Activated T-helper 17 cell treated with anti-CD3 and anti-CD28 coated beads, Interleukin-2, amount 50 U/mL, for 72 hours (primary cell): ENCODE data around the gene AVPR2. TPM values are rescaled to one million over a fixed set of nuclear protein-coding genes. Genes with fewer than 3 reads are reported as not detected.

ENCODE experiments used
- ATAC-seq: fragments of 150-1000 bp; cut with Tn5 transposase; replicated peaks from 2 replicates; pipeline ENCODE4 v1.10.0; 2021; ENCODE audit warnings: mild to moderate bottlenecking, moderate library complexity
- H3K27ac Mint-ChIP-seq: one replicate; pipeline ENCODE4 v1.8.0; 2022; ENCODE audit warnings: mixed read lengths
- H3K27me3 Mint-ChIP-seq: one replicate; pipeline ENCODE4 v1.8.0; 2022; ENCODE audit warnings: mixed read lengths
- H3K36me3 Mint-ChIP-seq: one replicate; pipeline ENCODE4 v1.8.0; 2022; ENCODE audit warnings: low read depth, mild to moderate bottlenecking, mixed read lengths
- H3K4me1 Mint-ChIP-seq: one replicate; pipeline ENCODE4 v1.8.0; 2022; ENCODE audit warnings: mixed read lengths
- H3K4me3 Mint-ChIP-seq: one replicate; pipeline ENCODE4 v1.8.0; 2022; ENCODE audit warnings: mild to moderate bottlenecking, mixed read lengths
- H3K9me3 Mint-ChIP-seq: one replicate; pipeline ENCODE4 v1.8.0; 2022; ENCODE audit warnings: mixed read lengths
- total RNA-seq, 2 donors: library from RNA; stranded (reverse); gene quantifications; one replicate each; pipeline ENCODE4 v1.2.3, GENCODE V29; 2022

Gene AVPR2
- total RNA-seq, 2 donors from 2014 or later, result 0.32 TPM; not detected in 1

DNA sequence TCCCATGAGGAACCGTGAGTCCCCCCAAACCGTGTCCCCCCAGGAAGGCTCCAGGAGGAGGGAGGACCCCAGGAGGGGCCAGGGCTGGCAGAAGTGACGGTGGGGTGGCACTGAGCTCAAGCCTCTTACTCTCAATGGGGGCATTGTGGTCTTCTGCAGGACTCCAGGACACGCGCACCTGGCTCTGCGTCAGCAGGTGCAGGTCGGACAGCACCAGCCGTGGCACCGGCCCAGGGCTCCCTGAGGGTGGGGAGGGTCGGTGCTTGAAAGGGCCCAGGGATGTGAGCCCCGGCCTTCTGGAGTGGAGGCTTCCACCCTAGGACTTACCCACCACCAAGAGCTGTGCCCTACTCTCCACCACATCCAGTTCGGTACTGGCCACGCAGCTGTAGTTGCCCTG, 36.8 kb upstream of the AVPR2 start:
- Mint-ChIP-seq H3K27ac (no peak overlapping the region), H3K9me3 (no peaks in the 10 kb centered on the region), H3K27me3 (no peaks in the 10 kb centered on the region), H3K36me3 (no peaks in the 10 kb centered on the region), H3K4me1 (no peaks in the 10 kb centered on the region), H3K4me3 (no peak overlapping the region)
- no peak for ATAC-seq

DNA sequence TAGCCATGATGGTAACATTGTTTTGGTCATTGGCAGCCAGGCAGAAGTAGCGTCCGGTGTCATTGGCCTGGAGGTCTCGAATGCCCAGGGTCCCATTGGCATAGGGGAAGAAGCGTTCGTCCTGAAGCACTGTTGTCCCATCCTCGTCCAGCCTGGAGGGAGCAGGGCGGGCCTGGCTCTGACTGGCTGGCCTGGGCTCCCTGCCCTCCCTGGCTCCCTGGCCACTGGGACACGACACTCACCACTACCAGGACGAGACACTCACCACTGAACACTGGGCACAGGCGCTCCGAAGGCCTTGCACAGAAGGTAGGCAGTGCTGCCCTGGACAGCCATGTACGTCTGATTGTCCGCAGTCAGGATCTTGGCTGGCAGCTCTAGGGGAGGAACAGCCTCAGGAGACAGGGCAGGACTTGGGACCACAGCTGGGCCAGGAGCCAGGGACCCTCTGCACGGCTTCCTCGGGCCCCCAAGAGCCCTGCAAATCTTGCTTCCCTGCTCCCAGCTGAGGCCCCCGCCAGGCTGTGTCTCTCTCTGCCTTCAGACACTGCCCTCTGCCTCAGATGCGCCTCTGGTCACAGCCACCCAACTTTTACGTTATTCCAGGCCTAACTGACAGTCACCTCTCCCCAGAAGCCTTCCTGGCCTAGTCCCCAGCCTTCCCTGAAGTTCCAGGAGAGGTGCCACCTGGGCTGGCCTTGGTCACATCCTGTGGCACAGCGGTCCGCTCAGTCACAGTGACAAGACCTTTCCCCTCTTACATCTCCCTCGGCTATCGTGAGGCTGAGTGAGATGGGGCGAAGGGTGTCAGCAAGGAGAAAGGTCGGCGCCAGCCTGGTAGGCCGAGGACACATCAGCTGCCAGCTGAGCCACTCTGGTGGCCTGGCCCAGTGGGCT, 35.6 kb upstream of the AVPR2 start:
- H3K9me3 Mint-ChIP-seq, result no peaks in the 10 kb centered on the region
- no peaks in the 10 kb centered on the region for H3K36me3 Mint-ChIP-seq
- H3K27me3 Mint-ChIP-seq, result no peaks in the 10 kb centered on the region
- H3K27ac Mint-ChIP-seq, result no peak overlapping the region
- no peak for ATAC-seq
- no peaks in the 10 kb centered on the region for H3K4me1 Mint-ChIP-seq
- no peak overlapping the region for H3K4me3 Mint-ChIP-seq

DNA sequence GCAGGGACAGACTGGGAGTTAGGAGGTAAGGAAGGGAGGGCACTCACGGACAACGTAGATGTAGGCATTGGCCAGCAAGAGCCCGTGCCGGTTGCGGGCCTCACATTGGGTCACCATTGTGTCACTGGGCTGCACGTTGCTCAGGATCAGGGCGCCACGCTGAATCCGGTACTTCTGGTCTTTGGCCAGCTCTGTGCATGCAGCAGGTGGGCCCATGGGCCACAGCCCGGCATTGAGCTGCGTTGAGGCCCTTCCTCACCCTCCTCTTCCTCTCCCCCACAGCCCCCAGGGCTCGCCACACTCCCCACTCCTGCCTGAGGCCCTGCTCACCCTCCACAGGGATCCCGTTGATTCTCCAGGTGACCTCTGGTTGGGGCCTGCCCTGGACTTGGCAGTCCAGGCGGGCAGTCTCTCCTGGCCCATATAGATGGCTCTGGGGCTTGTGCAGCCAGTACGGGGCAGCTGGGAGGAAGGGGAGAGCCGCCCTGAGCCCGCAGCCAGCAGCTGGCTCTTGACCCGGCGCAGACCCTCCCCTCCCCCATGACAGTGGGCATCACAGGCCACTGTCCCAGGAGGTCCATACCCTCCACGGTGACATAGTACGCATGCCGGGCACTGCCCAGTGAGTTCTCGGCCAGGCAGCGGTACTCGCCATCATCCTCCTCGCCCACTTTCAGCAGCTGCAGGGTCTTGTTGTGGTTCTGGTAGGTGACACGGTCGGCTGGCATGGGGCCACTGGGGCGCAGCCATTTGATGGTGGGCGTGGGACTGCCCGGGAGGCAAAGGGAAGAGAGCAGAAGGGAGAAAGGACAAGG, 34.8 kb upstream of the AVPR2 start:
- no peak overlapping the region for H3K27ac Mint-ChIP-seq
- no peak for ATAC-seq
- H3K36me3 Mint-ChIP-seq, result no peaks in the 10 kb centered on the region
- no peak overlapping the region for H3K4me3 Mint-ChIP-seq
- no peaks in the 10 kb centered on the region for H3K9me3 Mint-ChIP-seq
- H3K27me3 Mint-ChIP-seq, result no peaks in the 10 kb centered on the region
- no peaks in the 10 kb centered on the region for H3K4me1 Mint-ChIP-seq

DNA sequence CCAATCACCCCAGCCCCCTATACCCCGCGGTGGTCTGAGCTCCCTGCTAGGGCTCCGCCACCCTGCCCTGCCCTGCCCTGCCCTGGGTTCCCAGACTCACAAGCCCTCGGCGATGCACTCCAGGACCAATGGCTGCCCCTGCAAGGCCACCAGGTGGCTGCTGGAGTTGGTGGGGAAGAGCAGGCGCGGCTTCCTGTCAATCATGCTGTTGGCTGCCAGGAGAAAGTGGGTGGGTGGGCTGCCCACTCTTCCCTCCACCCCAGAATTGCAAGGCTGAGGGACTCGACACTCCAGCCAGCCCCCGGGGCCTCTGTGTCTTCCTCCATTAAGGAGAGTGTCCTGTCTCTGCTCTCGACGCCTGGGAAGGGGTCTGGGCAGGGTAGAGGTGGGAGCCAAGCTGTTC, 34.2 kb upstream of the AVPR2 start:
- Mint-ChIP-seq H3K9me3 (no peaks in the 10 kb centered on the region), H3K4me3 (no peak overlapping the region), H3K27me3 (no peaks in the 10 kb centered on the region), H3K27ac (no peak overlapping the region), H3K36me3 (no peaks in the 10 kb centered on the region), H3K4me1 (no peaks in the 10 kb centered on the region)
- no peak for ATAC-seq

DNA sequence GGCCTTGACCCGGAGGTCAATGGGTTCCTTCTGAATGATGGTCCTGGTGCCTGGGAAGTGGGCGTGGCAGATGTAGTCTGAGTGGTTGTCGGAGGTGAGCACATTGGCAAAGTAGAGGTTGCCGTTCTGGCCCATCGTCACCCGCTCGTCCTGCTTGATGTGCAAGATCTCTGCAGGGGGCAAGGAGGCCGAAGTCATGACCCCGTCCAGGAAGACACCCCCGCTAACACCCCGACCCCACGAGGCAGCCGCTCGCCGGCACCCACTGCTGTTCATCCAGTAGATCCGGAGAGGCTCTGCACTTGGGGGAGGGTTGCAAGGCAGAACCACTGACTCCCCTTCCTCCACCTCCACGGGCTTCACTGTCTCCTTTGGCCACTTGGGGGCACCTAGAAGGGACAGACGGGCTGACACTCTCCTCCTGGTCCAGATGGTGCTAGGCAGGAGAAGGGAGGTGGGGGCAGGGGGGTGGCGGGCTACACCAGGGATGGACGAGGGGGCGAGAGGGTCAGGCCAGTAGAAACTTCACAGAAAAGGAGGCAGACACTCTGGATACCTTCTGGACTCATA, 33.6 kb upstream of the AVPR2 start:
- H3K27ac Mint-ChIP-seq, result no peak overlapping the region
- no peaks in the 10 kb centered on the region for H3K27me3 Mint-ChIP-seq
- ATAC-seq, result no peak
- H3K9me3 Mint-ChIP-seq, result no peaks in the 10 kb centered on the region
- no peaks in the 10 kb centered on the region for H3K36me3 Mint-ChIP-seq
- no peaks in the 10 kb centered on the region for H3K4me1 Mint-ChIP-seq
- H3K4me3 Mint-ChIP-seq, result no peak overlapping the region

DNA sequence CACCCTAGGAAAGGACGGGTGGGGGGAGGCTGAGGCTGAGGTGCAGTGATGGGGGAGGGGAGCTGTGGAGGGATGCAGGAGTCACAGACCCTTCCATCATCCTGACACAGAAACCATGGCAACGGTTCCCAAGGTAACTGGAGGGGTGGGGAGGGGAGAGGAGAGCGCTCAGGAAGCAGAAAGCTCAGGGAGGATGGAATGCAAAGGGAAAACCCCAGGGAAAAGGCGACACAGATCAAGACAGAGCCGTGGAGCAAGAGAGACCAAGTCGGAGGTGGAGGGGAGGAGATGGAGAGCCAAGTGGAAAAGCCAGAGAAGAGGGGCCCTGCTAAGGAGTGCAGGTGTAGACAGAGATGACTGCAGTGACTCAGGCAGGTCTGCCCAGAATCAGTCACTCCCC, 33.0 kb upstream of the AVPR2 start:
- no peaks in the 10 kb centered on the region for H3K4me1 Mint-ChIP-seq
- no peaks in the 10 kb centered on the region for H3K36me3 Mint-ChIP-seq
- H3K27me3 Mint-ChIP-seq, result peaks cover 4% of the 10 kb centered on the region
- no peak for ATAC-seq
- no peaks in the 10 kb centered on the region for H3K9me3 Mint-ChIP-seq
- no peak overlapping the region for H3K27ac Mint-ChIP-seq
- no peak overlapping the region for H3K4me3 Mint-ChIP-seq

DNA sequence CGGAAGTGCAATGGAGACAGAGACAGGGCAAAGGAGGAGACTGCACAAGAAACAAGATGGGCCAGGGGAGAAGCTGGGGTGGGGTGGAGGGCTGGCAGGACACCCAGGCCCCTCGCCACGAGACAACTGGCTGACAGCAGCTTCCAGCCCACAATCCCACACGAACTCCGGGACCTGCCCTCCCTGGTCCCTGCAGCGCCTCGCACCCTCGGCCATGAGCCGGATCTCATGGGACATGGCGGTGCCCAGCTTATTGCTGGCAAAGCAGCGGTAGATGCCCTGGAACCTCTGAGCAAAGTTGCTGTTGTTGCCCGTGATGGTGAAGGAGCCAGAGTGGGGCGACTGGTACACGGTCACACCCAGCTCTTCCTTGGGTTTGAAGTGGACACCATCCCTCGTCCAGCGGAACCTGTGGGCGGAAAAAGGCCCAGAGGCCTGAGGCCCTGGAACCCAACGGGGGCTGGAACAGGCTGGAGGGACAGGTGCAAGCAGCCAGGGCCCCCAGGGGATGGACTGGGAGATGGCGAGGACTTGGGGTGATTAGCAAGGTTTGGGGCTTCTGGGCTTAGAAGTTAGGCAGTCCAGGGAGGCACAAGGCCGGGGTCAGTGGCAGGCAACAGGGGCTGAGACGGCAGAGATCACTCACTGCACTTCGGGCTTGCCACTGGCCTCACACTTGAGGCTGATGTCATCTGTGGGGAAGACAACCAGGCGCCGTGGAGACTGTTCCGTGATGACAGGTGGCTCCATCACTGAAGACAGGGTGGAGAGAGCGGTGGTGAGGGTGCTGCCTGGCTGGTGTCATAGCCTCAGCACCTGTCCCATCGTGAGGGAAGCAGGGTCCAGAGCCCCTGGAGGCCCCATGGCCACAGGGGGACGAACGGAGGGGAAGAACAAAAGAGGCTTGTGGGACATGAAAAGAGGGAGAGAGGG, 32.3 kb upstream of the AVPR2 start:
- H3K27ac Mint-ChIP-seq, result no peak overlapping the region
- no peaks in the 10 kb centered on the region for H3K9me3 Mint-ChIP-seq
- H3K36me3 Mint-ChIP-seq, result no peaks in the 10 kb centered on the region
- no peak overlapping the region for H3K4me3 Mint-ChIP-seq
- no peak for ATAC-seq
- H3K4me1 Mint-ChIP-seq, result no peaks in the 10 kb centered on the region
- H3K27me3 Mint-ChIP-seq, result peaks cover 4% of the 10 kb centered on the region

DNA sequence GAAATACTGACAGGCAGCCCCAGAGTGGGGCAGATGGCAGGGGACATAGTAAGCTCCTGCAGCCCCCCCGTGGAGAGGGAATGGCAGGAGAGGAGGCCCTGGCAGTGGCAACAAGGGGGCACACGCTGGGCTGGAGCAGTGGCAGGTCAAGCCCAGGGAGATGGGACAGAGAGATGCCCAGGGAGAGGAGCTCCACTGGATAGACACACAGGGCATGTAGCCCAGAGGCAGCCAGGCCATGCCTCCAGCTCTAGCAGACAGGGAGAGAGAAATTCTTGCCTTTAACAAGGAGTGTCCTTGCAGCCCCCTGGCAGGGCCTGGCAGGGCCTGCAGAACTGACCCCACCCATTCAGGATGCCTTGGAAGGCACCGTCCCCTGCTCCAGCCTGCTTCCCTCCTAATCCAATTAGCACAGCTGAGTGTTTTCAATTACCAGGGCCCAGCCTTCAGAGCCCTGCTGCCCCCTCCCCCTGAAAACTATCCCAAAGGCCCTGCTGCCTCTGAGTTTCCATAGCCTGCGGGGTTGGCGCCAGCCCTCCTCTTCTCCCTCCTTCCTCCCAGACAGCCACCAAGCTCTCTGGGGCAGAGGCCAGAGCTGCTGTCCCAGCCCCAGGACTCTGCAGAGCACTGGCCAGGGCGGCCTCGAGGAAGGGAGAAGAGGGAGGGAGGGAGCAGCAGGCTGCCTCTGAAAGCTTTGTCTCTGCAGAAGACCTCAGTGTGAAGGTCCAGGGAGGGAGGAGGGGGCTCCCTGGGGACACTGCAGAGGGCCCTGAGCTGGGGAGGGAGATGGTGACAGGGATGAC, 31.0 kb upstream of the AVPR2 start:
- no peaks in the 10 kb centered on the region for H3K9me3 Mint-ChIP-seq
- H3K36me3 Mint-ChIP-seq, result no peaks in the 10 kb centered on the region
- peaks cover 4% of the 10 kb centered on the region for H3K27me3 Mint-ChIP-seq
- H3K27ac Mint-ChIP-seq, result no peak overlapping the region
- no peak for ATAC-seq
- no peak overlapping the region for H3K4me3 Mint-ChIP-seq
- no peaks in the 10 kb centered on the region for H3K4me1 Mint-ChIP-seq

DNA sequence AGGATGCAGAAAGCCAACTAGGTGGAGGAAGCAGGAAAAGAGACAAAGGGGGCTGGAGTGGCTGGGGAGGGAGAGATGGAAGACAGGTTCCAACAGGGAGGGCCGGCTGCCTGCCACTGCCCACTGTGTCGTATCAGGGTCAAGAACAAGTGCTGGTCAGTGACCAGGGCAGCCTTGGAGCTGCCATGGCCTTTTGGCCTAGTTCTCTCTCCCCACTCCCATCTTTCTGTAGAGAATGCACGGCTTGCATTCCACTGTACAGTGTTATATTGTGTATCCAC, 30.4 kb upstream of the AVPR2 start:
- no peaks in the 10 kb centered on the region for H3K36me3 Mint-ChIP-seq
- H3K27me3 Mint-ChIP-seq, result peaks cover 8% of the 10 kb centered on the region
- no peaks in the 10 kb centered on the region for H3K9me3 Mint-ChIP-seq
- H3K27ac Mint-ChIP-seq, result no peak overlapping the region
- peaks cover 2% of the 10 kb centered on the region for H3K4me1 Mint-ChIP-seq
- H3K4me3 Mint-ChIP-seq, result no peak overlapping the region
- no peak for ATAC-seq

DNA sequence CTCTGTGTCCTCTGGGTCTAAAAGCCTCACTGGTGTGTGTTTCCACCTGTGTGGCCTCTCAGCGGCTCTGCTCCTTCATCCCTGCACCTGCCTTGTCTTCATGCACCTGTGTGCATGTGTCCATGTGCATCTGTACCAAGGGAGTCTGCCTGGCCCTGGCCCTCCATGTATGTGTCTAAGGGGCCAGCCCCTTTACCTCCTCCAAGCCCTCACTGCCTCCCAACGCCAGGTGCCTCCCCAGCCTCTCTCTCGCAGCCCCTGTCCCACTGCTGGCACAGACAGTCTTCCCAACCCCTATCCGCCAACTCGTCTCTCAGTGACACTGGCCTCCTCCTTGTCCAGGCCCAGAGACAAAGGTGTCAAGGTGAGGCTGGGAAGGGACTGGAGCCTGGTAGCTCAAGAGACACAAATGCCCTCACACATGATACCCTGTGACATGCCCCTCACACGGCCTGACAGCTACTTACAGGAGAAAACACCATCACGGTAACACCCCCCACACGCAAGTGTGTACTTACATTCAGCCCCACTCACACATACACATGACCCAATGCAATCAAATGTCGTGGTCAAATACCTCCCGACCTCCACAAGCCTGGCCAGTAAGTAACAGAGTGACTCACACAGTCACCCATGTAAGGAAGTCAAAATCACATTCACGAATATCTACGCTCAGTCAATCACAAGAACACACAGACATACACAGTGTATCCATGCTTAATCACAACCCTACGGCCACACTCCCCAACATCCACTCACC, 29.9 kb upstream of the AVPR2 start:
- Mint-ChIP-seq H3K27ac (no peak overlapping the region), H3K9me3 (no peaks in the 10 kb centered on the region), H3K27me3 (peaks cover 10% of the 10 kb centered on the region), H3K4me1 (peaks cover 4% of the 10 kb centered on the region), H3K4me3 (no peak overlapping the region), H3K36me3 (no peaks in the 10 kb centered on the region)
- ATAC-seq, result no peak

DNA sequence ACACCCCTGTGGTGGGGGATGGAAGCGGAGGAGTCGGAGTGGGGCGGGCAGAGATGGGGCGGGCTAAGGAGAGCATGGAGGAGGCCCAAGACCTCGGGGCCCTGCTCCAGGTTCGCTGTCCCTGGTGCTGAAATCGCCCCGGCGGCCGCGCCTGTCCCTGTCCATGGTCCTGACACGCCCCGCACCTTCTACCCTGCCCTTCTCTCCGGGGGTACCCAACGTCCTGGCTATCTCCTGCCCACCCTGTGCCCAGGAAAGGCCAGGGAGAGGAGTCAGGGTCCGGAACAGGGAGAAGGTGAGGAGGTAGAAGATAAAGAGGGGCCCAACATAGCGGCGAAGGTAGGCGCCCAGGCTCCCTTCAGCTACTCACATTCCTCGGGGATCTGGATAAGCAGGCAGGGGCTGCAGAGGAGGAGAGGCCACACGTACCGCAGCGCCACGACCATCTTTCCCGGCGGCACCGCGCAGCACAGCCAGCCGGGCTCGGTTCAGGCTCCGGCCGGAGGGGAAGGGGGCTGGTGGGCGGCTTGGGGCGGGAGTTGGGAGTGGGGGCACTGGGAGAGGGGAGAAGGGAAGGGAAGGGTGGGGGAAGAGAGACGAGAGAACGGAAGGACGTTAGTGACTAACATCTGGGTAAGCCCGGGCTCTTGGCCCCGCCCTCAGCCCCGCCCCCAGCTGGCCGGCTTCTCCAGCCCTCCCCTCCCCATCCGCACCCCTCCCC, 28.9 kb upstream of the AVPR2 start:
- Mint-ChIP-seq H3K4me3 (no peak overlapping the region), H3K27ac (no peak overlapping the region), H3K27me3 (peaks cover 10% of the 10 kb centered on the region), H3K4me1 (peaks cover 4% of the 10 kb centered on the region), H3K9me3 (no peaks in the 10 kb centered on the region), H3K36me3 (no peaks in the 10 kb centered on the region)
- peak; percentile 51 for ATAC-seq

DNA sequence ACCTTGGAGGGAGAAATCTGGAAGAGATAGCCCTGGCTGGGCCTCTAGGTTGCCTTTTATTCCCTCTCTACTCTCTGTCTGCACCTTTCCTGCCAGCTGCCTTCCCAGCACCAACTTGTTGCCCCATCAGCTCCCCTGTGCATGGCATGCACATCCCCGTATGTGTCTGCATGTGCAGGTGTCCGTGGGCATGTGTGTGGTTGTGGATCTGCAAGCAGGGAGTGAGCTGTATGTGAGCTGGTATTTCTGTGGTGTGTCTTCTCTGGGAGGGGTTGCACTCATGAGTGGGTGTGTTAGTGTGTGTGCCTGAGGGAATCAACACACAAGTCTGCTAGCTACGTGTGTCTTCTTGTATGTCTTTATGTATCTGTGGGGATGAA, 28.4 kb upstream of the AVPR2 start:
- peaks cover 10% of the 10 kb centered on the region for H3K27me3 Mint-ChIP-seq
- H3K27ac Mint-ChIP-seq, result no peak overlapping the region
- H3K9me3 Mint-ChIP-seq, result no peaks in the 10 kb centered on the region
- no peaks in the 10 kb centered on the region for H3K36me3 Mint-ChIP-seq
- no peak for ATAC-seq
- H3K4me3 Mint-ChIP-seq, result no peak overlapping the region
- peaks cover 4% of the 10 kb centered on the region for H3K4me1 Mint-ChIP-seq
